ENCODE data around the gene SLC33A1. TPM values are rescaled to one million over a fixed set of nuclear protein-coding genes. Genes with fewer than 3 reads are reported as not detected.
"Not testable (repeated sequence)": the region's sequence is repeated elsewhere in the genome, so short reads cannot be mapped to it uniquely, and the experiment has no call there.

The SLC33A1 gene
- total RNA-seq, 1 experiment from 2014 or later = 24.9 TPM

DNA sequence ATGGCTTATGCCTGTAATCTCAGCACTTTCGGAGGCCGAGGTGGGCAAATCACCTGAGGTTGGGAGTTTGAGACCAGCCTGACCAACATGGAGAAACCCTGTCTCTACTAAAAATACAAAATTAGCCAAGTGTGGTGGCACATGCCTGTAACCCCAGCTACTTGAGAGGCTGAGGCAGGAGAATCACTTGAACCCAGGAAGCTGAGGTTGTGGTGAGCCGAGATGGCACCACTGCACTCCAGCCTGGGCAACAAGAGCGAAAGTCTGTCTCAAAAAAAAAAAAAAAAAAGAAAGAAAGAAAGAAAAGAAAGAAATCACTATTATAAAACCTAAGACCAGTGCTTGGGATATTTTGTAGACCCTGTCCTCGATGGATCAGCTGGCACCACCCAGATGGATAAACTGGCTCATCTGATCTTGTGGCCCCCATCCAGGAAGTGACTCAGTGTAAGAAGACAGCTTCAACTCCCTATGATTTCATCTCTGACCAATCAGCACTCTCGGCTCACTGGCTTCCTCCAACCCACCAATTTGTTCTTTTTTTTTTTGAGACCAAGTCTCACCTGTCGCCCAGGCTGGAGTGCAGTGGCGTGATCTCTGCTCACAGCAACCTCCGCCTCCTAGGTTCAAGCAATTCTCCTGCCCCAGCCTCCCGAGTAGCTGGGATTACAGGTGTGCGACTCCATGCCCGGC lies 8.2 kb upstream of the SLC33A1 start:
- H3K4me1 Mint-ChIP-seq; H3K4me3 Mint-ChIP-seq; H3K27me3 Mint-ChIP-seq (ENCODE audit: low read depth); H3K36me3 Mint-ChIP-seq; H3K9me3 Mint-ChIP-seq; DNase-seq (ENCODE audit: low spot score); H3K27ac Mint-ChIP-seq: not testable (repeated sequence)
- POLR2A ChIA-PET = interaction anchor here (0.7 kb wide), 1 partner anchor 56 kb away, joined by 4 read pairs; the partner anchor contains the start of gene C3orf33
- peak; percentile 41; the same call in 1 of the 2 replicates for TF ChIP-seq NFYB (CRISPR knock-in tag; conservative IDR thresholded peaks at IDR 0.05; ENCODE audit: low read depth)
- peak; percentile 81 for ATAC-seq
- CTCF ChIA-PET = interaction anchor here (0.6 kb wide), 1 partner anchor 508 kb away, joined by 3 read pairs; no protein-coding TSS in a partner anchor

DNA sequence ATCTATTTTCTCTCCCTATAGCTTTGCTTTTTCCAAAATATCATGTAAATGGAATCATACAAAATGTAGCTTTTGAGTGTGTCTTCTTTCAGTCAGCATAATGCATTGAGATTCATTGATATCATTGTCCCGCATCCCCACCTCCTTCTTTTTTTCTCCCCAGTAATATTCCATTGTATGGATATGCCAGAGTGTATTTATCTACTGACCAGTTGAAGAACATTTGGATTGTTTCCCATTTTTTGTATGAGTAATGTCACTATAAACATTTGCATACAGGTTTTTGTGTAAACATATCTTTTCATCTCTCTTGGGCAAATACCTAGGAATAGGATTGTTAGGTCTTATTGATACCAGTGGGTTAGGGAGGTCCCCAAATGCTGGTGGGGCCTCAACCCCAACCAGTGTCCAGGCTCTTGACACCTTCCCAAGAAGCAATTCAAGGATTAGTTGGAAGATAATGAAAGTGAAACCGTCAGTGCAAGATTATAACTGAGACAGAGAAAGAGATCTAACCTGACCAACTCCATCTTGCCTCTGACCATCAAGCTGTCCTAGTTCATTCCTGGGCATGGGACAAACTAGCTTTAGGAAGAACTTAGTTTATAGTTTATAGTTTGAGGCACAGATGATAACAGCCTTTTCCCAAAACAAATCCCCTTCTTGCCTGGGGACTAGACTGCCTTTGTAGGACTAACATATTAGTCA lies 7.4 kb upstream of the SLC33A1 start:
- POLR2A ChIA-PET = no interaction called here
- TF ChIP-seq PRDM15 (CRISPR knock-in tag; IDR thresholded peaks at IDR 0.05) = no peak
- TF ChIP-seq, protein P1, sequence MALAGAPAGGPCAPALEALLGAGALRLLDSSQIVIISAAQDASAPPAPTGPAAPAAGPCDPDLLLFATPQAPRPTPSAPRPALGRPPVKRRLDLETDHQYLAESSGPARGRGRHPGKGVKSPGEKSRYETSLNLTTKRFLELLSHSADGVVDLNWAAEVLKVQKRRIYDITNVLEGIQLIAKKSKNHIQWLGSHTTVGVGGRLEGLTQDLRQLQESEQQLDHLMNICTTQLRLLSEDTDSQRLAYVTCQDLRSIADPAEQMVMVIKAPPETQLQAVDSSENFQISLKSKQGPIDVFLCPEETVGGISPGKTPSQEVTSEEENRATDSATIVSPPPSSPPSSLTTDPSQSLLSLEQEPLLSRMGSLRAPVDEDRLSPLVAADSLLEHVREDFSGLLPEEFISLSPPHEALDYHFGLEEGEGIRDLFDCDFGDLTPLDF (CRISPR knock-in tag; IDR thresholded peaks at IDR 0.05) = no peak
- TF ChIP-seq, protein P2, sequence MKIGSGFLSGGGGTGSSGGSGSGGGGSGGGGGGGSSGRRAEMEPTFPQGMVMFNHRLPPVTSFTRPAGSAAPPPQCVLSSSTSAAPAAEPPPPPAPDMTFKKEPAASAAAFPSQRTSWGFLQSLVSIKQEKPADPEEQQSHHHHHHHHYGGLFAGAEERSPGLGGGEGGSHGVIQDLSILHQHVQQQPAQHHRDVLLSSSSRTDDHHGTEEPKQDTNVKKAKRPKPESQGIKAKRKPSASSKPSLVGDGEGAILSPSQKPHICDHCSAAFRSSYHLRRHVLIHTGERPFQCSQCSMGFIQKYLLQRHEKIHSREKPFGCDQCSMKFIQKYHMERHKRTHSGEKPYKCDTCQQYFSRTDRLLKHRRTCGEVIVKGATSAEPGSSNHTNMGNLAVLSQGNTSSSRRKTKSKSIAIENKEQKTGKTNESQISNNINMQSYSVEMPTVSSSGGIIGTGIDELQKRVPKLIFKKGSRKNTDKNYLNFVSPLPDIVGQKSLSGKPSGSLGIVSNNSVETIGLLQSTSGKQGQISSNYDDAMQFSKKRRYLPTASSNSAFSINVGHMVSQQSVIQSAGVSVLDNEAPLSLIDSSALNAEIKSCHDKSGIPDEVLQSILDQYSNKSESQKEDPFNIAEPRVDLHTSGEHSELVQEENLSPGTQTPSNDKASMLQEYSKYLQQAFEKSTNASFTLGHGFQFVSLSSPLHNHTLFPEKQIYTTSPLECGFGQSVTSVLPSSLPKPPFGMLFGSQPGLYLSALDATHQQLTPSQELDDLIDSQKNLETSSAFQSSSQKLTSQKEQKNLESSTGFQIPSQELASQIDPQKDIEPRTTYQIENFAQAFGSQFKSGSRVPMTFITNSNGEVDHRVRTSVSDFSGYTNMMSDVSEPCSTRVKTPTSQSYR (CRISPR knock-in tag; IDR thresholded peaks at IDR 0.05) = no peak
- no peak for TF ChIP-seq ZBTB43 (CRISPR knock-in tag; IDR thresholded peaks at IDR 0.05)
- no peak for TF ChIP-seq JAZF1 (CRISPR knock-in tag; IDR thresholded peaks at IDR 0.05)
- TF ChIP-seq FOXJ3 (CRISPR knock-in tag; IDR thresholded peaks at IDR 0.05; ENCODE audit: borderline replicate concordance) = no peak
- DNase-seq (ENCODE audit: low spot score) (no peak), ATAC-seq (no peak)
- Mint-ChIP-seq H3K9me3 (peaks cover 7% of the 10 kb centered on the region), H3K27me3 (ENCODE audit: low read depth) (peaks cover 8% of the 10 kb centered on the region; the same call in 1 of the 2 replicates), H3K4me3 (no peak overlapping the region), H3K27ac (no peak overlapping the region), H3K4me1 (no peaks in the 10 kb centered on the region), H3K36me3 (no peaks in the 10 kb centered on the region)
- CTCF ChIA-PET = no interaction called here

DNA sequence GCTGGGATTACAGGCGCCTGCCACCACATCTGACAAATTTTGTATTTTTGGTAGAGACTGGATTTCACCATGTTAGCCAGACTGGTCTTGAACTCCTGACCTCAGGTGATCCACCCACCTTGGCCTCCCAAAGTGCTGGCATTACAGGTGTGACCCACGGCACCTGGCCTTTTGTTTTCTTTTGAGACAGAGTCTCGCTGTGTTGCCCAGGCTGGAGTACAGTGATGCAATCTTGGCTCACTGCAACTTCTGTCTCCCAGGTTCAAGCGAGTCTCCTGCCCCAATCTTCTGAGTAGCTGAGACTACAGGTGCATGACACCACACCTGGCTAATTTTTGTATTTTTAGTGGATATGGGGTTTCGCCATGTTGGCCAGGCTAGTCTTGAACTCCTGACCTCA lies 6.2 kb upstream of the SLC33A1 start:
- CTCF ChIA-PET = not testable (repeated sequence)

More for the DNA sequence above, 6.2 kb upstream of the SLC33A1 start:
- H3K36me3 Mint-ChIP-seq; ATAC-seq; DNase-seq (ENCODE audit: low spot score); H3K27me3 Mint-ChIP-seq (ENCODE audit: low read depth); H3K27ac Mint-ChIP-seq; H3K9me3 Mint-ChIP-seq; H3K4me1 Mint-ChIP-seq; H3K4me3 Mint-ChIP-seq; POLR2A ChIA-PET: not testable (repeated sequence)

Data from WTC11 (cell line).